Amniotic stem cell (primary cell): ENCODE data around the gene COL8A2.

Source experiments
- DNase-seq: peaks from one replicate; lab custom pipeline; 2025; lab: John Stamatoyannopoulos, UW

The COL8A2 gene

GRCh38 chr1:36136535-36136934 is 11.5 kb upstream of the COL8A2 start:
- DNase-seq = peak; percentile 73

DNA sequence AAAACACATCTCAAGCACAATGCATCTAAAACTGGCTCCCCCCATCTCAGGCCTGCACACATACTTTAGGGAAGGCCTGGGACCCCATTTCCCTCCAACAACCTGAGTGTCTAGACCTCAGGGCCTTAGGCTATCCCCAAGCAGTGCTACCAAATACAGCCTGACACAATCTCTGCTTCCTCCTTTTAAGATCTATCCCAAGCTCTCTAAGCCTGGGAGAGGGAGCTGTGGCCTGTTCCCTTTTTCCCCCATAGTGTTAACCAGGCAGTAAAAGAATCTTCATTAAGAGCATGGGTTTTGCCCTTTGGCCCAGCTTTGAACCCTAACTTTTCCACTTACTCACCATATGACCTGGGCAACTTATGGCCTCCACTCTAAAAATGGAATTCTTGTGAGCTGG is 10.8 kb upstream of the COL8A2 start:
- no peak for DNase-seq

- no peak for DNase-seq
These were observed 10.3 kb upstream of the COL8A2 start for GRCh38 chr1:36135330-36135667.

DNA sequence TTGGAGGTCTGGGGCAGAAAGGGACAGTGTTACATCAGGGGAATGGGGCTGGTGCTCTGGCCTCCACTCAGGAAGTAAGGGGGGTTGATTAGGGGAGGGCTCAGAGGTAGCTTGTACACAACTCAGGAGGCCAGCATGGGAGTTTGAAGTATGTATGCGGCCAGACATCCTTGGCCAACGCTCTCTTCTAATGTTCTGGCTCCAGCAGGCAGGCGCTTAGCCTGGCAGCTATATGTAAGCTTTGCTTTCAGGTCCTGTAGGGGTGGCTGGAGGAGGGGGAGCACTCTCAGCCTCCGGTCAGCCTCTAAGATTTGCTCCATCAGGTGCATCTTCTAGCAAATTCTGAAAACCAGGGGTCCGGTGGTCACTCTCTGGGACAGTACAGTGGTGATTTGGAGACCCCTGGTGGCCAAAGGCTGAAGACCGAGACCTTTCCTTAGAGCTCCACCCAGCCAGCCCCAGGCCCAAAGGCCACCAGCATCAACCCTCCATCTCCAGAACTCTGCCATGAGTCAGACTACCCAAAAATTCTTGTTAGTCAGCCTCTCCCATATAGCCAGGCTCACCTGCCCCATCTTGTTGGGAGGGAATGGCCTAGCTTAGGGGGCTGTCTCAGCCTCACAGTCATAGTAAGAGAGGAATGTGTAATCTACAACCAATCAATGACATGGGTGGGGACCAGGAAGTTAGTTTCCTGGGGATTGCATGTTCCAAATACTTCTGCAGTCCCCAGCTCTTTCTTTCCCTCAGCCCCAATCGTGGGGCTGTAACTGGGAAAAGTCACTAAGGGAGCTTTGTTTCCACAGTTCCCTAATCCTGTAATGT is 9.7 kb upstream of the COL8A2 start:
- DNase-seq = peak; percentile 44

DNA sequence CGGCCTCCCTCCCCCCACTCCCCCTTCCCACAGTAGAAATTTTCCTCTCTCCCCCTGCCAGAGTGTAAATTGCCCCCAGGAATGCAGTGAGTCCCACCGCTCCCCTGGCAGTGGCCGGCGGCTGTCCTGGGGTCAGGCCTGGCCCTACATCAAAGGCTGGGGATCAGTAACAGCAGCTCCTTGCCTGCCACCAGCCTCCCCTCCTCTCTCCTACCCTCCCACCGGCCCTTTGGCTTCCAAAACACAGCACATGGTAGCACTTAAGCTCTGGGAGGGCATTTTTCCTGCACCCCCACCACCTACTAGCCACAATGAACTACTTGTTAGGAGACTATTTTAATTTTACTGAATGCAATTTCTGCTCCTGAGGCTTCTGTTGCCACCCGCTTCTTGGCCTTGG is 9.0 kb upstream of the COL8A2 start:
- DNase-seq = no peak

DNA sequence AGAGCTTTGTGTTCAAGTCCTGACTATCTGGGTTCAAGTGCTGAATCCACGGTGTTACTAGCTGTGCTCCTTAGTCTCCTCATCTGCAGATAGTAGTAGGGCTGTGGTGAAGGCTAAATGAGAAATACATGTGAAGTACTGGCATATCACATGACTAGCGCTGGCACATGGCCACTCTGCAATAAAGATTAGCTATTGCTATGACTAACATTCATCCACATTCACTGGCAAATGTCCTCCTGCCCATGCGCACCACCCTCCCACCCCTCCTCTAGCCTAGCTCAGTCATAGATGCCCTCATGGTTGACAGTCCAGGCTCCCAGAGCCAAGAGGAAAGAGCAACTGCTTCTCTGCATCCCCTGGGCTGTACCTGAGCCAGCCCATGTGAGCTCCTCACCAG is 8.5 kb upstream of the COL8A2 start:
- DNase-seq = peak; percentile 80

DNA sequence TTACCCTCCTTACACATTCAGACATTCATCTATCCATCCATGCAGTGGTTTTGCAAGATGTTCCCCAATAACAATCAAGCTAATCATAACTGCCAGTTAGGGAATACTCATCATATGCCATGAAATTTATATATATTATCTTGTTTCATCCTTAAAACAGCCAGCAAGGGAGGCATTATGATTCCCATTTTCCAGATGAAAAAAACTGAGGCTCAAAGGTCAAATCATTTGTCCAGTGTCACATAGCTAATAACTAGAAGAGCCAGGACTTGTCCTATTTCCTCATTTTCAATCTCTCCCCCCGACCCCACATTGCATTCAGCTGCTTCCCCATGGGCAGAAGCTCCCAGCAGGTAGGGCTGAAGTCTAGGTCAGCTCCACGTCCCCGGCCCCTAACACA is 7.0 kb upstream of the COL8A2 start:
- no peak for DNase-seq

DNA sequence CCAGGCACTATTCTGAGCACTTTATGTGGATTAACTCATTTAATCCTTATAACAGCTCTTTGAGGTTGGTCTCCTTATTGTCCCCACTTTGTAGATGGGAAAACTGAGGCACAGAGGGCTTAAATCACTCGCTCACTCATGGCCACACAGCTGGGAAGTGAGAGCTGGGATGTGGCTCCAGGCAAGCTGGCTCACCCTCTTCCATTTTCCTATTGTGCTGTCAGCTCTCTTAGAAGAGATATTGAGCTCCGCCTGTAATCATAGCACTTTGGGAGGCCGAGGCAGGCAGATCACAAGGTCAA is 3.8 kb upstream of the COL8A2 start:
- no peak for DNase-seq

DNA sequence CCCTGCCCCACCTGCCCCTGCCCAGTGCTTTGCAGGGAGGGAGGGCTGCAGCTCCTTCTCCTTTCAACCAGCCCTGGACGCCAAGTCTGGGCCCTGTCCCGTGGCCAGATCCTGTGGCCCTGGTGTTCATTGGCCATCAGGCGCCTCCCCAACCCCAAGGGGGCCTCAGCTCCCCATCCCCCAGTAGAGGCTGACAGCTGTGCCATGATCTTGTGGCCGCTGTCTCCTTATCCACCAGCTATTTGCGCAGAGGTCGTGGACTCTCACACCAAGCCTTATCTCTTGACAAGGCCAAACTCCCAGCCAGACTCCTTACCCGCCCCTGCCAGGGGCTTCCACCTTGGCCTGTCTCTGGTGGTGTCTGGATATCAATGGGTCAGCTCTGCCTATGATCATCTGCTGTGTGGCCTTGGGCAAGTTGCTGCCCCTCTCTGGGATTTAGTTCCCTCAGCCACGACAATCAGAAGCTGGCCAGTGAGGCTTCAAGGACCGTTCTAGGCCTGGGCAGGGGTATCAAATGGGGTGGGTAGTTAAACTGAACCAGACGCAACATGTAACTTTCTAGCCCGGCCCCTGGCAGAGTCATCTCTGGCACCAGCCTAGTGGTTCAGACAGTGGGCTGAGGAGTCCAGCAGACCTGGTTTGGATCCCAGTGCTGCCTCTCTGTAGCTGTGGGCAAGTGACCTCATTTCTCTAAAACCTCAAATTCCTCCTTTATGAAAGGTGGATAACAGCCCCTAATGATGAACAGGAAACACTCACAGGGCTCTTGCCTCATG is 3.3 kb upstream of the COL8A2 start:
- no peak for DNase-seq

DNA sequence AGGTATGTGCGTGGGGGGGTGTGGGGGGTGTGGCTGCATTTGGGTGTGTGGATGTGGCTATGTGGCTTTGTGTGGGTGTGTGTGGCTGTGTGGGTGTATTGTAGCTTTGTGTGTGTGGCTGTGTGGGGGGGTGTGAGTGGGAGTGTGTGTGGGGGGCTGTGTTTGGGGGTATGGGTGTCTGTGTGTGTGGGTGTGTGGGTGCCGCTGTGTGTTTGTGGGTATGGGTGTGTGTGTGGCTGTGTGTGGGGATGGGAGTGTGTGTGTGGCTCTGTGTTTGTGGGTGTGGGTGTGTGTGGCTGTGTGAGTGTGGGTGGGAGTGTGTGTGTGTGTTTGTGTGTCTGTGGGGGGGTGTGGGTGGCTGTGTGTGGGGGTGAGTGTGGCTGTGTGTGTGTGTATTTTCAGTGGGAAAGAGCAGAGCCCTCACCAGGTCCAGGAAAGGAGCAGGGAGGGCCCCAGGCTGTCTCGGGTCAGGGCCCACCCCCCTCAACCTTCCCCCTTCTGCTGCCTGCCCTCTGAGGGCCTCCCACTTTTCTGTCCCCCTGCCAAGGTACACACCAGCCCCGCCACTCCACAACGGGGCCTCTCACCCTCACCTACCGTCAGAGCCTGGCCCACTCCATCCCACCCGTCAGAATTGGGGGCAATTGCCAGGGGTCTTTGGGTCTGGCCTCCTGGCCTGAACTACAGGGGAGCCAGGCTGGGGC is 1.9 kb upstream of the COL8A2 start:
- no peak for DNase-seq

GRCh38 chr1:36126005-36126716 is 1.1 kb upstream of the COL8A2 start:
- no peak for DNase-seq

- no peak for DNase-seq
These were observed 456 bp downstream of the COL8A2 start for GRCh38 chr1:36124404-36125128.

GRCh38 chr1:36123356-36123755 is 1.7 kb downstream of the COL8A2 start:
- no peak for DNase-seq

GRCh38 chr1:36122062-36123030 is 2.7 kb downstream of the COL8A2 start:
- DNase-seq = no peak

DNA sequence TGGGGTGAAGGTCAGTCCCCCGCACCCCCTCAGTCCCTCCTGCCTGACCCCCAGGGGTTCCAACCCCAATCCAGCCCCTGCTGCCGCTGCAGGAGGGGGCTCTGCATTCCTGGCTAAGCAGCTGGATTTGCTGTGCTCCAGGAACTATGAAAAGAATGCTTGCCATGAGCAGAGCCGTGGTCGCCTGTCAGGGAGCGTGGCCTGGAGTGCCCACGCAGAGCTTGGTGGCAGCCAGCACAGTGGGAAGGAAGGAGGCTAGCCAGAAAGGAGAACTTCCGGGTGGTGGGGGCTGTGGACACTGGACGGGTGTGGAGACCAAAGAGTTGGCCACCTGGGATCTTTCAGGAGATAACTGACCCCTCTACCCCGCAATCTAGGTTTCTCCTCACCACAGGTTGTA is 5.6 kb downstream of the COL8A2 start:
- no peak for DNase-seq

DNA sequence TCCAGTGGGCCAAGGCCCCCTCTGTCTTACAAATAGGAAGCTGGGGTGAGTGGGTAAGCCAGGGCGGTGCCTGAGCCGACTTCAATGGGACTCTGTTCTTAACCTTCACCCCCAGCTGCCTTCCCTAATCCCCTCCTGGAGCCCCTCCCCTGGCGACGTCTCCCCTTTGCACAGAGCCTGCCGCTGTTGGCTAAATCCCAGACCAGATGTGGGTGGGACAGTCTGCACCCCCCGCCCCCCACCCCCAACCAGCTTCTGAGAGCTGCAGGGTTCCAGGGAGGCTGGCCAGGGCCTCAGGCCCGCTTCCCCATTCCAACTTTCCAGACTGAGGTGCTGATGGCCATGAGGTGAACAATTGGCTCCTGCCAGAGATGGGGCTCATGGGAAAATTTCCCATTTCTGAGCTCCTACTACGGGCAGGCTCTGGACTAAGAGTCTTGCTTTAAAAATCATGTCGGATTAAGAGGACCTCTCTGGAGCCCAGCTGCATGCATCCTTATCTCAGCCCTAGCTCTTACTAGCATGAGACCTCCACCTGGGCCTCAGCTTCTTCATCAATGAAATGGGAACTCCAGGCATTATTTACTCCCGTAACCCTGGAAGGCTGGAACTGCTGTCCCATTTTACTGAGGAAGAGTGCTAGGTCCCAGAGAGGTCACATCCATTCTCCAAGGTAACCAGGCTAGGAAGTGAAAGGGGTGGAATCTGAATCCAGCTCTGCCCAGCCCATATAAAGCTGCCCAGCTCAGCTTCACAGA is 6.4 kb downstream of the COL8A2 start:
- DNase-seq = no peak

- no peak for DNase-seq
These were observed 8.1 kb downstream of the COL8A2 start for GRCh38 chr1:36116901-36117300.

DNA sequence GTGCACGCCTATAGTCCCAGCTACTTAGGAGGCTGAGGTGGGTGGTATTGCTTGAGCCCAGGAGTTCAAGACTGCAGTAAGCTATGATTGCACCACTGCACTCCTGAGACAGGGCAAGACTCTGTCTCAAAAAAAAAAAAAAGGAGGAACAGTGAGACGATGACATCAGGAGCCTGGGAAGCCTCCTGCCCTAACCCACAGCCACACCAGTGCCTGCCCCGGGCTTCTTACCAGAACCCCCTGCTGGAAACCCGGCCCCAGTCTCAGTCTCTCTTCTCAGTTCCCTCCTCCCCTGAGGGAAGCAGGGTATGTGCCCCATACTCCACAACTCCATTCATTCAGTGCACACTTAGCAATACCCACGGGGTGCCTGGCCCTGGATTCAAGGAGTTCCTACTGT is 9.1 kb downstream of the COL8A2 start:
- DNase-seq = no peak

DNA sequence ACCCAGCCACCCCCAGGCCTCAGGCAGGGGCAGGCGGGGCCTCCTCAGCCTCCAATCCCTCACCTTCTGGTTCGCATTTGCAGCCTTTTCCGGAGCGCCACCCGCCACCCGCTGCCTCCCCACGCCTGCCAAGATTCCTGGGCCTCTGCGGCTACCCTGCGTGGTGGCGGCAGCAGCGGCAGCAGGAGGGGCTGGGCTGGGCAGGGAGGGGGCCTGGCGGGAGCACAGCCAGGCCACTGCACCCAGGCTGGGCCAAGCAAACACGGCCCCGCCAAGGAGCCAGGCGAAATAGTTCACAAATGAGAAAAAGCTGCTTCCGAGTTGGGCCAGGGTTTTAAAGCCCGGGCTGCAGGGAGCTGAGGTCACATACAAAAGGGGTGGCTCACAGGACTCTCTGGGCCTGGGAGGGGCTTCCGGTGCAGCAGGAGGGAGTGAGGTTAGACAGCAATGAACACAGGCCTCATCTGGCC is 9.8 kb downstream of the COL8A2 start:
- peak; percentile 57 for DNase-seq

- no peak for DNase-seq
These were observed 10.7 kb downstream of the COL8A2 start for GRCh38 chr1:36114371-36114770.
